HCT116 (cell line): ENCODE data around the gene SLC2A1. TPM values are rescaled to one million over a fixed set of nuclear protein-coding genes. Genes with fewer than 3 reads are reported as not detected.

Source experiments
- ATAC-seq: fragments of 200-7000 bp; cut with Tn5 transposase; 2 replicates; pipeline ENCODE4 v1.9.1; 2020; ENCODE audit warnings: mild to moderate bottlenecking, moderate library complexity
- BruUV-seq: library from RNA; stranded (reverse); fragments of 400-500 nt; replicated peaks from 2 replicates; lab custom pipeline; 2021; lab: Mats Ljungman, UMichigan
- CTCF ChIA-PET: fragments of 300-600 bp; sonication (Branson Sonifier 250); formaldehyde crosslinking; loops from one replicate; lab custom pipeline; 2021; ENCODE audit warnings: antibody characterized with exemption; lab: Charles Lee
- POLR2A ChIA-PET: fragments of 300-600, 350-600 bp; sonication (Branson Sonifier 250); formaldehyde crosslinking; loops from one replicate; lab custom pipeline; 2021; ENCODE audit warnings: antibody characterized with exemption; lab: Charles Lee
- RAD21 ChIA-PET, 2 experiments: fragments of 300-600 bp; sonication (Branson Sonifier 250); formaldehyde crosslinking; loops; one replicate each; lab custom pipeline; 2023; ENCODE audit warnings: low total read pairs in 2 of 2; ENCODE audit not compliant: uncharacterized antibody in 2 of 2, unreplicated experiment in 2 of 2, low non-redundant PET in 1 of 2; lab: Charles Lee
- DNase-seq: peaks from one replicate; pipeline ENCODE4 v3.0.0-alpha.2; 2010; ENCODE audit warnings: low read depth, low spot score
- H2AFZ ChIP-seq: fragments of 200-600 bp; shearing (Covaris generic), sonication (generic); 2 replicates; pipeline ENCODE4 v1.6.1; 2017; ENCODE audit warnings: low read depth, mixed run types, mixed read lengths, antibody characterized with exemption, low read length; ENCODE audit not compliant: poor library complexity, severe bottlenecking
- H3K27ac ChIP-seq: 2 replicates; pipeline ENCODE4 v1.5.1; 2012; ENCODE audit warnings: low read depth, low read length
- H3K27me3 ChIP-seq: fragments of 200-600 bp; sonication (generic); 2 replicates; pipeline ENCODE4 v1.6.1; 2016; ENCODE audit warnings: mixed run types, low read length, mixed read lengths; ENCODE audit not compliant: insufficient read depth
- H3K36me3 ChIP-seq, 2 experiments: fragments of 200-500 bp in 1 of 2; fragments of 200-600 bp in 1 of 2; sonication (Bioruptor generic) in 1 of 2; sonication (generic) in 1 of 2; 2 replicates each; pipeline versions ENCODE4 v1.5.1 to v1.6.1; 2014 to 2016; ENCODE audit warnings: low read length in 2 of 2, inconsistent platforms in 1 of 2, mixed read lengths in 1 of 2, mixed run types in 1 of 2; ENCODE audit not compliant: insufficient read depth in 2 of 2, control insufficient read depth in 1 of 2
- H3K4me1 ChIP-seq, 2 experiments: fragments of 200-600 bp in 1 of 2; sonication (generic) in 1 of 2; 2 replicates each; pipeline versions ENCODE4 v1.5.1 to v1.6.1; 2012 to 2017; ENCODE audit warnings: low read length in 2 of 2, inconsistent platforms in 1 of 2, mild to moderate bottlenecking in 1 of 2, mixed read lengths in 1 of 2, mixed run types in 1 of 2, moderate library complexity in 1 of 2; ENCODE audit not compliant: insufficient read depth in 2 of 2, control insufficient read depth in 1 of 2
- H3K4me2 ChIP-seq: fragments of 200-600 bp; sonication (generic); 2 replicates; pipeline ENCODE4 v1.6.1; 2017; ENCODE audit warnings: mixed run types, low read length, mixed read lengths
- H3K4me3 ChIP-seq, 2 experiments: fragments of 200-600 bp in 1 of 2; sonication (generic) in 1 of 2; replicated peaks in 1 of 2; 2 replicates each; pipeline ENCODE4 v1.5.1; 2011 to 2016; ENCODE audit warnings: low read length in 2 of 2, control low read depth in 1 of 2, low read depth in 1 of 2, mild to moderate bottlenecking in 1 of 2, mixed read lengths in 1 of 2, mixed run types in 1 of 2
- H3K79me2 ChIP-seq: fragments of 200-600 bp; sonication (generic); 2 replicates; pipeline ENCODE4 v1.6.1; 2017; ENCODE audit warnings: mild to moderate bottlenecking, mixed run types, low read length, moderate library complexity, mixed read lengths; ENCODE audit not compliant: insufficient read depth
- H3K9ac ChIP-seq: fragments of 200-600 bp; sonication (generic); 2 replicates; pipeline ENCODE4 v1.6.1; 2016; ENCODE audit warnings: low read length, mixed read lengths
- H3K9me2 ChIP-seq: fragments of 200-600 bp; sonication (generic), shearing (Covaris generic); 2 replicates; pipeline ENCODE4 v1.6.1; 2017; ENCODE audit warnings: mixed run types, mild to moderate bottlenecking, moderate library complexity; ENCODE audit not compliant: insufficient read depth
- H3K9me3 ChIP-seq, 2 experiments: fragments of 200-500 bp in 1 of 2; fragments of 200-600 bp in 1 of 2; sonication (Bioruptor generic) in 1 of 2; sonication (generic) in 1 of 2; 2 replicates each; pipeline ENCODE4 v1.6.1; 2014 to 2017; ENCODE audit warnings: low read length in 2 of 2, mixed read lengths in 2 of 2, inconsistent platforms in 1 of 2, low read depth in 1 of 2, mild to moderate bottlenecking in 1 of 2, mixed run types in 1 of 2, moderate library complexity in 1 of 2; ENCODE audit not compliant: control insufficient read depth in 1 of 2, insufficient read depth in 1 of 2
- H4K20me1 ChIP-seq: fragments of 200-600 bp; sonication (generic), shearing (Covaris generic); 2 replicates; pipeline ENCODE4 v1.6.1; 2017; ENCODE audit warnings: mixed run types, mild to moderate bottlenecking, moderate library complexity; ENCODE audit not compliant: insufficient read depth
- CBX3 ChIP-seq: IDR thresholded peaks from 2 replicates; pipeline ENCODE4 v1.6.1; 2012; ENCODE audit warnings: low read depth
- JUND ChIP-seq: IDR thresholded peaks from 2 replicates; pipeline ENCODE4 v1.6.1; 2012
- POLR2AphosphoS5 ChIP-seq: IDR thresholded peaks from 2 replicates; pipeline ENCODE4 v1.6.1; 2011; ENCODE audit warnings: mild to moderate bottlenecking, low read depth, low read length, moderate library complexity
- SP1 ChIP-seq: IDR thresholded peaks from 2 replicates; pipeline ENCODE4 v1.6.1; 2012; ENCODE audit warnings: low read depth
- intact Hi-C: fragments of 100-400 bp; cut with micrococcal nuclease; formaldehyde crosslinking; loops from 2 replicates; pipeline ENCODE4 v1.10.0; 2022
- total RNA-seq: library from RNA; stranded (reverse); gene quantifications from one replicate; pipeline ENCODE4 v1.2.1, GENCODE V29; 2021; ENCODE audit not compliant: unreplicated experiment
- TF ChIP-seq, protein P1 (sequence below), 3 experiments: fragments of 200-600 bp in 1 of 3; sonication (generic) in 1 of 3; IDR thresholded peaks in 2 of 3; conservative IDR thresholded peaks in 1 of 3; 2 replicates each; pipeline ENCODE4 v1.5.1; 2012 to 2017; ENCODE audit warnings: low read depth in 2 of 3, low read length in 2 of 3, antibody characterized with exemption in 1 of 3, borderline replicate concordance in 1 of 3, control low read depth in 1 of 3, mild to moderate bottlenecking in 1 of 3, mixed read lengths in 1 of 3, mixed run types in 1 of 3, moderate library complexity in 1 of 3; ENCODE audit not compliant: insufficient read depth in 1 of 3

Gene SLC2A1
- total RNA-seq, 1 experiment from 2014 or later: 248 TPM

DNA sequence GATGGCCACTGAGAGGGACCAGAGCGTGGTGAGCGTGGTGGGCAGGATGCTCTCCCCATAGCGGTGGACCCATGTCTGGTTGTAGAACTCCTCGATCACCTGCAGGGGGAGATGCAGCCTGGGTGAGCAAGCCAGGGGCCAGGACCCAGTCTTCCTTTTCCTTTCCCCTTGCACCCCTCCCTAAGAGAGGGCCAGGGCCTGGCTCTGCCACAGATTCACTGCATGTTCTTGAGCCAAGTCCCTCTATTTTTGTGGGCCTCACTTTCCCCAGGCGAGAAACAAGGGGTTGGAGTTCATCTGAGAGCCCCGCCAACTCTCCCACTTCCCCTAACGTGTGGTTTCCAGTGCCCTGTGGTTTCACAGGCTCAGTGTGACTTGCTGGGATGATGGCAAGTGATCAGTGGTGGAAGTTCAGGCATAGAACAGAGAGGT lies 27.5 kb downstream of the SLC2A1 start:
- ATAC-seq: peak; percentile 72
- Histone ChIP-seq H3K36me3 (peaks cover 26 to 59% of the 10 kb centered on the region in 2 experiments), H3K9me3 (no peaks in the 10 kb centered on the region), H3K79me2 (peaks cover 62% of the 10 kb centered on the region), H3K4me3 (no peak overlapping the region), H3K9ac (no peak overlapping the region)
- RAD21 ChIA-PET: interaction anchor here in 1 of 2 experiments (1.1 kb wide), 1 partner anchor 142 kb away, joined by 3 read pairs; no protein-coding TSS in a partner anchor
- BruUV-seq: no TSS peak
- POLR2A ChIA-PET: no interaction called here
- CTCF ChIA-PET: interaction anchor here (0.6 to 1.5 kb wide), 3 partner anchors 31 to 143 kb away, joined by 3 to 12 read pairs (median 3); no protein-coding TSS in a partner anchor
- TF ChIP-seq, protein P1, sequence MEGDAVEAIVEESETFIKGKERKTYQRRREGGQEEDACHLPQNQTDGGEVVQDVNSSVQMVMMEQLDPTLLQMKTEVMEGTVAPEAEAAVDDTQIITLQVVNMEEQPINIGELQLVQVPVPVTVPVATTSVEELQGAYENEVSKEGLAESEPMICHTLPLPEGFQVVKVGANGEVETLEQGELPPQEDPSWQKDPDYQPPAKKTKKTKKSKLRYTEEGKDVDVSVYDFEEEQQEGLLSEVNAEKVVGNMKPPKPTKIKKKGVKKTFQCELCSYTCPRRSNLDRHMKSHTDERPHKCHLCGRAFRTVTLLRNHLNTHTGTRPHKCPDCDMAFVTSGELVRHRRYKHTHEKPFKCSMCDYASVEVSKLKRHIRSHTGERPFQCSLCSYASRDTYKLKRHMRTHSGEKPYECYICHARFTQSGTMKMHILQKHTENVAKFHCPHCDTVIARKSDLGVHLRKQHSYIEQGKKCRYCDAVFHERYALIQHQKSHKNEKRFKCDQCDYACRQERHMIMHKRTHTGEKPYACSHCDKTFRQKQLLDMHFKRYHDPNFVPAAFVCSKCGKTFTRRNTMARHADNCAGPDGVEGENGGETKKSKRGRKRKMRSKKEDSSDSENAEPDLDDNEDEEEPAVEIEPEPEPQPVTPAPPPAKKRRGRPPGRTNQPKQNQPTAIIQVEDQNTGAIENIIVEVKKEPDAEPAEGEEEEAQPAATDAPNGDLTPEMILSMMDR (IDR thresholded peaks at IDR 0.05 in 2 of 3, conservative IDR thresholded peaks at IDR 0.05 in 1 of 3; ENCODE audit: borderline replicate concordance in 1 of 3, insufficient read depth in 1 of 3, low read depth in 2 of 3, low read length in 2 of 3): peak in 2 of 3 experiments; percentile 69 to 71; a peak in 4 of 6 replicates
- TF ChIP-seq CBX3 (no peak), JUND (no peak)
- TF ChIP-seq, all 23 proteins: peak for 1
- intact Hi-C loops: loop anchor here (1.0 kb wide), 1 partner anchor 142 kb away; no protein-coding TSS in a partner anchor
- H3K27me3 ChIP-seq: no peaks in the 10 kb centered on the region
- no peaks in the 10 kb centered on the region for H3K9me2 ChIP-seq
- H2AFZ ChIP-seq: no peak overlapping the region
- no peaks in the 10 kb centered on the region for H4K20me1 ChIP-seq
- peak overlapping the region; percentile 76 for H3K27ac ChIP-seq
- no peak for DNase-seq
- no peak overlapping the region for H3K4me2 ChIP-seq
- H3K4me1 ChIP-seq: peaks cover 43 to 69% of the 10 kb centered on the region in 2 experiments

DNA sequence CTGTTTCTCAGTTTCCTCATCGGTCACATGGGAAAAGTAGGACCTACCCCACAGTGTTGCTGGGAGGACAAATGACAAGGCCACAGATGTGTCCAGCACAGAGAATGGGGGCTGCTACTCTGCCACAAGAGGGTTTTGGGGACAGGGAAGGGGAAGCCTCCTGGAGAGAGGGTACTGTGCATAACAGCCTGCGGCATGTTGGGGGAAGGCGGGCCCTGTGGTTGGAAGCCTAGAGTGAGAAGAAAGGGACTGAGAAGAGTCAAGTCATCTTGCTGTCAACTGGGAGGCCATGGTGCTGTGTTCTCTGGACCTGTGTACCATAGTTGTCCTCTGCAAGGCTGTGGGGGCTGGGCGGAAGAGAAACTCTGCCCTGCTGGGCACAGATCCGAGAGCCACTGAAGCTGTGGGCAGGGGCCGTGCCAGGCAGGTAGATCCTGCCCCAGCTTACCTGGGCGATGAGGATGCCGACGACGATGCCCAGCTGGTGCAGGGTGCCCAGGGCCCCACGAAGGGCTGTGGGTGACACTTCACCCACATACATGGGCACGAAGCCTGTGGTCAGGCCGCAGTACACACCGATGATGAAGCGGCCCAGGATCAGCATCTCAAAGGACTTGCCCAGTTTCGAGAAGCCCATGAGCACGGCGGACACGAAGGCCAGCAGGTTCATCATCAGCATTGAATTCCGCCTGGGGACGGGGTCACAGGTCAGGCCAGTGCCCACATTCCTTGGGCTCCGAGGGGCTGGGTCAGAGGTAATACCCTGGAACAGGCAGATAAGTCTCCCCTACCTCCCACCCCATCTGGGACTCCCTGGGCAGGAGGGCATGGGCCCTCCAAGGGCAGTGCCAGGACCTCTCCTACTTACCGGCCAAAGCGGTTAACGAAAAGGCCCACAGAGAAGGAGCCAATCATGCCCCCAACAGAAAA lies 28.2 kb downstream of the SLC2A1 start:
- peak overlapping the region; percentile 76; the same call in 1 of the 2 replicates for H3K27ac ChIP-seq
- H3K9me3 ChIP-seq: no peaks in the 10 kb centered on the region
- intact Hi-C loops: loop anchor here (1.0 kb wide), 1 partner anchor 143 kb away; no protein-coding TSS in a partner anchor
- H3K4me1 ChIP-seq: peaks cover 39 to 68% of the 10 kb centered on the region in 2 experiments
- ChIA-PET POLR2A (no interaction called here), CTCF (interaction anchor here (1.5 kb wide), 1 partner anchor 143 kb away, joined by 3 read pairs; no protein-coding TSS in a partner anchor), RAD21 (no interaction called here)
- peaks cover 27 to 59% of the 10 kb centered on the region in 2 experiments for H3K36me3 ChIP-seq
- no peak overlapping the region for H3K9ac ChIP-seq
- no peaks in the 10 kb centered on the region for H3K27me3 ChIP-seq
- BruUV-seq: no TSS peak
- no peaks in the 10 kb centered on the region for H3K9me2 ChIP-seq
- no peak overlapping the region for H2AFZ ChIP-seq
- no peak overlapping the region for H3K4me3 ChIP-seq
- peaks cover 55% of the 10 kb centered on the region for H3K79me2 ChIP-seq
- ATAC-seq (no peak), DNase-seq (no peak)
- TF ChIP-seq SP1 (no peak), POLR2AphosphoS5 (0 out of 2 replicates have a peak, but pooled peaks have one; percentile 9)
- no peak overlapping the region for H3K4me2 ChIP-seq
- H4K20me1 ChIP-seq: no peaks in the 10 kb centered on the region
